Testis (tissue), 3 donors: ENCODE measurements around the gene AKAP3. TPM values are rescaled to one million over a fixed set of nuclear protein-coding genes. Genes with fewer than 3 reads are reported as not detected.

Experiments
- DNase-seq: peaks from one replicate; pipeline ENCODE4 v3.0.0-alpha.2; 2019
- H3K27ac ChIP-seq, 2 donors: fragments of 200-600 bp; sonication (generic); one replicate each; pipeline ENCODE4 v1.5.1; 2019
- H3K27me3 ChIP-seq: fragments of 200-600 bp; sonication (generic); one replicate; pipeline ENCODE4 v1.5.1; 2019
- H3K36me3 ChIP-seq: fragments of 200-600 bp; sonication (generic); one replicate; pipeline ENCODE4 v1.5.1; 2017; ENCODE audit warnings: low read depth; ENCODE audit errors: missing control alignments
- H3K4me1 ChIP-seq: fragments of 200-600 bp; sonication (generic); one replicate; pipeline ENCODE4 v1.5.1; 2019
- H3K4me3 ChIP-seq, 2 donors: fragments of 200-600 bp; sonication (generic); one replicate each; pipeline ENCODE4 v1.5.1; 2017 to 2019
- H3K9me3 ChIP-seq: fragments of 200-600 bp; sonication (generic); one replicate; pipeline ENCODE4 v1.5.1; 2017
- CTCF ChIP-seq, 3 experiments: fragments of 450-650 bp in 2 of 3; fragments of 200-600 bp in 1 of 3; sonication (generic) in 1 of 3; IDR thresholded peaks; one replicate each; pipeline ENCODE4 v1.5.1; 2016 to 2019; ENCODE audit warnings: antibody characterized with exemption in 3 of 3, mild to moderate bottlenecking in 2 of 3, moderate library complexity in 1 of 3
- POLR2A ChIP-seq: fragments of 450-650 bp; IDR thresholded peaks from one replicate; pipeline ENCODE4 v1.6.1; 2017; ENCODE audit warnings: antibody characterized with exemption, mild to moderate bottlenecking, moderate library complexity
- WGBS, 2 donors: methylation state at CpG; one replicate each; pipeline ENCODE4 v1.1.5; 2018; 5-methylcytosine and 5-hydroxymethylcytosine counted together
- intact Hi-C: fragments of 100-400 bp; cut with DNase I; formaldehyde crosslinking; loops from one replicate; pipeline ENCODE4 v1.15.1; 2023; ENCODE audit warnings: low total_unique reads
- polyA plus RNA-seq: library from polyadenylated mRNA; stranded (reverse); fragments of 350-450 nt; fragmentation: Illumina TruSeq; extraction: RNeasy Lipid Tissue Mini Kit (QIAGEN cat#74804); gene quantifications from one replicate; pipeline ENCODE4 v1.2.3, GENCODE V29; 2014; ENCODE audit warnings: low read depth, low replicate concordance; ENCODE audit not compliant: insufficient read depth
- total RNA-seq, 2 donors: library from RNA; depleted of rRNA; stranded (reverse); fragments of >200 nt; gene quantifications; one replicate each; pipeline ENCODE4 v1.2.3, GENCODE V29; 2016

The AKAP3 gene
- total and polyA plus RNA-seq, 3 donors from 2014 or later = 71.0 to 251 (median 145) TPM

- no peak for DNase-seq
- Histone ChIP-seq H3K4me3 (peak overlapping the region; percentile 80 to 81), H3K27me3 (no peaks in the 10 kb centered on the region), H3K9me3 (no peaks in the 10 kb centered on the region), H3K4me1 (peaks cover 8% of the 10 kb centered on the region), H3K27ac (peak overlapping the region; percentile 78 to 85), H3K36me3 (no peaks in the 10 kb centered on the region)
- WGBS, 2 donors = 0 to 1% methylated on average over 6 of the region's 6 CpGs
- intact Hi-C loops = no loop called here
- TF ChIP-seq CTCF (IDR thresholded peaks at IDR 0.05) = no peak
- no peak for TF ChIP-seq POLR2A
Observed at GRCh38 chr12:4649358-4649661, 459 bp upstream of the AKAP3 start.

GRCh38 chr12:4648104-4648500, 749 bp downstream of the AKAP3 start:
- no peaks in the 10 kb centered on the region for H3K9me3 ChIP-seq
- H3K4me1 ChIP-seq = peaks cover 8% of the 10 kb centered on the region
- H3K4me3 ChIP-seq = peak overlapping the region; percentile 80 to 81
- no peak for DNase-seq
- no peaks in the 10 kb centered on the region for H3K36me3 ChIP-seq
- H3K27me3 ChIP-seq = no peaks in the 10 kb centered on the region
- intact Hi-C loops = no loop called here
- no peak for TF ChIP-seq CTCF (IDR thresholded peaks at IDR 0.05)
- TF ChIP-seq POLR2A = no peak
- WGBS, 2 donors = 20 to 40% methylated on average over 4 of the region's 4 CpGs
- H3K27ac ChIP-seq = peak overlapping the region; percentile 78 to 85

- intact Hi-C loops = no loop called here
- H3K9me3 ChIP-seq = no peaks in the 10 kb centered on the region
- H3K27me3 ChIP-seq = no peaks in the 10 kb centered on the region
- no peaks in the 10 kb centered on the region for H3K36me3 ChIP-seq
- TF ChIP-seq POLR2A (no peak), CTCF (IDR thresholded peaks at IDR 0.05) (no peak)
- H3K4me1 ChIP-seq = peaks cover 5% of the 10 kb centered on the region
- DNase-seq = no peak
- no peak overlapping the region for H3K27ac ChIP-seq
- 88 to 89% methylated on average over 1 of the region's 1 CpG for WGBS, 2 donors
- H3K4me3 ChIP-seq = no peak overlapping the region
Observed at GRCh38 chr12:4645023-4645422, 3.8 kb downstream of the AKAP3 start.

DNA sequence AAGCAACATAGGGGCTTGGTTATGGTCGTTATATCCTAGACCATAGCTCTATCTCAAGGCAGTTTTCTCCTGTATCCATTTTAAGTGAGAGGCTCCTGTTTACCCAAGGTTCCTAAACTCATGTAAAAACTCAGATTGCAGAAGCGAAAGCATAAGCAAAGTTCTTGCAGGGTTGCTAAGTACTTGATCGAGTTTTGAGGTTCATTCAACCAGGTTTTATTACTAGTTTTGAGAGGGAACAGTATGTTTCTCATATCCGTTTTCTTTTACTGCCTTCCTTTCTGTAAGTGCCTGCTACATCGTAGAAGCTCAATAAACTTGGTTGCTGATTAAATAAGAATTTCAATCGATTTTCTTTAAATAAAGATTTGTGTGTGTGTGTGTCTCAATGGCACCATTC, 5.1 kb downstream of the AKAP3 start:
- 87 to 91% methylated on average over 6 of the region's 6 CpGs for WGBS, 2 donors
- Histone ChIP-seq H3K9me3 (no peaks in the 10 kb centered on the region), H3K36me3 (no peaks in the 10 kb centered on the region), H3K4me1 (no peaks in the 10 kb centered on the region), H3K27ac (no peak overlapping the region), H3K4me3 (no peak overlapping the region), H3K27me3 (no peaks in the 10 kb centered on the region)
- DNase-seq = no peak
- intact Hi-C loops = no loop called here
- no peak for TF ChIP-seq CTCF (IDR thresholded peaks at IDR 0.05)

DNA sequence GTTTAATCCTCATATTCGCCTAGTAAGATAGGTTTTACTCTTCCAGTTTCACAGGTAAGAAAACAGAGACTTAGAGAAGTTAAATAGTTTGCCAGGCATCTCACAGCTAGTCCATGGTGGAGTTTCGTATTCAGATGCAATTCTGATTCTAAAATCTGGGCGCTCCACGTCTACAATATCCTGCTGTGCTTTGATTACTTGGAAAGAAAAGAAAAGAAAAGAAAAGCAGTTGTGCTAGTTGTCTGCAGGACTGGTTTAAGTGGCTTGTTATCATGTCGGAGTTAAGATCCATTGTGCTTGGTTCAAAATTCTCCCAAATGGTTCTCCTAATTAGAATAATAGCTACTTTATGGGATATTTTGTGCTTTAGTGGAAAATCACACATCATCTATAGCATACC, 18.6 kb downstream of the AKAP3 start:
- no peak for DNase-seq
- H3K4me1 ChIP-seq = no peaks in the 10 kb centered on the region
- no peaks in the 10 kb centered on the region for H3K27me3 ChIP-seq
- intact Hi-C loops = no loop called here
- H3K27ac ChIP-seq = no peak overlapping the region
- TF ChIP-seq CTCF (IDR thresholded peaks at IDR 0.05) (no peak), POLR2A (no peak)
- no peak overlapping the region for H3K4me3 ChIP-seq
- WGBS, 2 donors = 67 to 73% methylated on average over 5 of the region's 5 CpGs
- H3K36me3 ChIP-seq = no peaks in the 10 kb centered on the region
- H3K9me3 ChIP-seq = no peaks in the 10 kb centered on the region
